Measurements from ENCODE around the gene STK32B. TPM values are rescaled to one million over a fixed set of nuclear protein-coding genes. Genes with fewer than 3 reads are reported as not detected.

The STK32B gene
- total and polyA plus RNA-seq, 9 donors, result 3.8 to 12.5 (median 5.8) TPM

- DNase-seq, result no peak
- Histone ChIP-seq H3K9me3 (replicated peaks; ENCODE audit: control insufficient read depth, low read depth, low read length) (peaks cover 3% of the 10 kb centered on the region), H3K4me1 (ENCODE audit: control insufficient read depth, insufficient read depth, low read length) (peaks cover 8% of the 10 kb centered on the region), H3K27me3 (ENCODE audit: control insufficient read depth, insufficient read depth, low read length) (no peaks in the 10 kb centered on the region), H3K36me3 (ENCODE audit: control insufficient read depth, insufficient read depth, low read length) (no peaks in the 10 kb centered on the region), H3K4me3 (ENCODE audit: low read length) (no peak overlapping the region), H3K27ac (ENCODE audit: low read length) (no peak overlapping the region)
- 88% methylated on average over 3 of the region's 4 CpGs for WGBS (ENCODE audit: insufficient coverage)
Measured at GRCh38 chr4:5373327-5373726, 322.0 kb downstream of the STK32B start.

DNA sequence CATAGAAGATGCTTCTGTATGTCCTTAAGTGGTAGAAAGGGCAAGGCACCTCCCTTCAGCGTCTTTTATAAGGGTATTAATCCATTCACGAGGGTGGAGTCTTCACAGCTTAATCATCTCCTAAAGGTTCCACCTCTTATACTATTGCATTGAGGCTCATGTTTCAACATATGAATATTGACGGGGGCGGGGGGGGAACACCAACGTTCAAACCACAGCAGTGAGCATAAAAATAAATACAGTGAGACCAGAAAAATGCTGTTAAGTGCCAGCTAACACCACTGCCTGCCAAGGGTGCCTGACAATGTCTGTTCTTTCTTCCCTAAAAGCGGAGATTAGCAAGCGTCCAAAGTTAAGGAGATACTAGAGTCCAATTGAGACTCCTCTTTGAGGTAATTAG is 323.3 kb downstream of the STK32B start:
- no peaks in the 10 kb centered on the region for H3K27me3 ChIP-seq (ENCODE audit: control insufficient read depth, insufficient read depth, low read length)
- no peak overlapping the region for H3K27ac ChIP-seq (ENCODE audit: low read length)
- no peak overlapping the region for H3K4me3 ChIP-seq (ENCODE audit: low read length)
- no peaks in the 10 kb centered on the region for H3K36me3 ChIP-seq (ENCODE audit: control insufficient read depth, insufficient read depth, low read length)
- WGBS (ENCODE audit: insufficient coverage), result no CpG with 5 or more reads among the region's 7 CpGs
- no peak for DNase-seq
- H3K4me1 ChIP-seq (ENCODE audit: control insufficient read depth, insufficient read depth, low read length), result peaks cover 8% of the 10 kb centered on the region
- H3K9me3 ChIP-seq (replicated peaks; ENCODE audit: control insufficient read depth, low read depth, low read length), result peaks cover 3% of the 10 kb centered on the region

DNA sequence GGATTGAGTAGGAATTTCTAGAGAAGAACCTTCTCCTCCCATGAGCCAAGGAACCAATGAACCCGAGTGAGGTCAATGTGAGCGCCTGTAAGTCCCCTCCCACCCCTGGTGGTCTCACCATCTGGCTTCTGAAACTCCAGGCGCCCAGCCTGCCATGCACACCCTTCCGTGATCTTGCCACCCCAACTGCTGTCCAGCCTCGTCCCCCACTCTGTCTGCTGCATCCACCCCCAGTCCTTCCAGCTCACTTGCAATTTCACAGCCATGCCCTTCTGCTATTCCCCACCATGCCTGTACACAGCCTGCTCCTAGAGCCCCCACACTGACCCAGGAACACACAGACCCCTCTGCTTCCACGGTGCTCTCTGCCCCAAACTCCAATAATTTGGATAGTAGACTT is 323.7 kb downstream of the STK32B start:
- Histone ChIP-seq H3K27ac (ENCODE audit: low read length) (no peak overlapping the region), H3K9me3 (replicated peaks; ENCODE audit: control insufficient read depth, low read depth, low read length) (peaks cover 3% of the 10 kb centered on the region), H3K4me1 (ENCODE audit: control insufficient read depth, insufficient read depth, low read length) (peaks cover 8% of the 10 kb centered on the region), H3K27me3 (ENCODE audit: control insufficient read depth, insufficient read depth, low read length) (no peaks in the 10 kb centered on the region), H3K36me3 (ENCODE audit: control insufficient read depth, insufficient read depth, low read length) (no peaks in the 10 kb centered on the region), H3K4me3 (ENCODE audit: low read length) (no peak overlapping the region)
- WGBS (ENCODE audit: insufficient coverage), result 87% methylated on average over 5 of the region's 6 CpGs
- no peak for DNase-seq

GRCh38 chr4:5376015-5376414 is 324.7 kb downstream of the STK32B start:
- Histone ChIP-seq H3K27ac (ENCODE audit: low read length) (no peak overlapping the region), H3K4me3 (ENCODE audit: low read length) (no peak overlapping the region), H3K36me3 (ENCODE audit: control insufficient read depth, insufficient read depth, low read length) (no peaks in the 10 kb centered on the region), H3K9me3 (replicated peaks; ENCODE audit: control insufficient read depth, low read depth, low read length) (peaks cover 3% of the 10 kb centered on the region), H3K4me1 (ENCODE audit: control insufficient read depth, insufficient read depth, low read length) (peaks cover 8% of the 10 kb centered on the region), H3K27me3 (ENCODE audit: control insufficient read depth, insufficient read depth, low read length) (no peaks in the 10 kb centered on the region)
- no peak for DNase-seq
- 71% methylated on average over 2 of the region's 5 CpGs for WGBS (ENCODE audit: insufficient coverage)

DNA sequence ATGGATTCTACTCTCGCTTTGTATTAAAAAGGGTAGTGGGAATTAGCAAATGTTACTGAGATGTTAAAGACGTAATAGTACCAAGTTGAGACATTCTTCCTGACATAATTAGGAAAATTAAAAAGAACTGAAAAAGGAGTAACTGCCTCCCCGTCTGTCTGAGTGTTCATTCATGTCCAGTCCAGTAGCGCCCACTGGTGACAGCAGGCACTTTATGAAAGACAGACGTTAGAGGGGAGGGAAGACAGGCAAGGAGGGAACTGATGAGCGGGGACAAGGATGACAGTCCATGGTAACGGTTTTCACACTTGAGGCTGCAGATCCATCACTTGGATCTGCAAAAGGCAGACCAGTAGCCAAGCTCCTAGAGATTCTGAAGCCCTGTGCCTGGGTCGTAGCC is 326.7 kb downstream of the STK32B start:
- peaks cover 3% of the 10 kb centered on the region for H3K9me3 ChIP-seq (replicated peaks; ENCODE audit: control insufficient read depth, low read depth, low read length)
- H3K4me3 ChIP-seq (ENCODE audit: low read length), result no peak overlapping the region
- no peaks in the 10 kb centered on the region for H3K27me3 ChIP-seq (ENCODE audit: control insufficient read depth, insufficient read depth, low read length)
- peaks cover 6% of the 10 kb centered on the region for H3K4me1 ChIP-seq (ENCODE audit: control insufficient read depth, insufficient read depth, low read length)
- WGBS (ENCODE audit: insufficient coverage), result 58% methylated on average over 6 of the region's 8 CpGs
- no peak overlapping the region for H3K27ac ChIP-seq (ENCODE audit: low read length)
- no peaks in the 10 kb centered on the region for H3K36me3 ChIP-seq (ENCODE audit: control insufficient read depth, insufficient read depth, low read length)
- peak; percentile 19 for DNase-seq

DNA sequence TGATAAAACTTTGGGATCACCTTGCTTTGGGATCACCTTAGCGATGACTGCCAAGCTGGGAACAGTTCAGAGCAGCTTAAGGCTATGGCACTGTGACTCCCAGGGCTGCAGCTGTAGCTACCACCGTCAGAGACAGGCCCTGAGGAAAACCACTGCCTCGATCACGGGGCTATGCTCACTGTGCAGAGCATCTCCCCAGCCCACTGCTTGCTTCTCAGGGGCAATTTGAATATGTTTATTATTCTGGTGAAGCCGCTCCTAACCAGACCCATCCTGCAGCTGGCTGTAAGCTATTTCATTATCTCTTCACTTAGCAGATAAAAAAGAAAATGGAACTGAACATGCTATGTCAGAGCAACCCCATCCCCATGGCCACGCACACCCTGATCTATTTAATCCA is 328.6 kb downstream of the STK32B start:
- H3K27me3 ChIP-seq (ENCODE audit: control insufficient read depth, insufficient read depth, low read length), result no peaks in the 10 kb centered on the region
- H3K4me3 ChIP-seq (ENCODE audit: low read length), result no peak overlapping the region
- H3K36me3 ChIP-seq (ENCODE audit: control insufficient read depth, insufficient read depth, low read length), result no peaks in the 10 kb centered on the region
- H3K4me1 ChIP-seq (ENCODE audit: control insufficient read depth, insufficient read depth, low read length), result peaks cover 8% of the 10 kb centered on the region
- no peak overlapping the region for H3K27ac ChIP-seq (ENCODE audit: low read length)
- no peaks in the 10 kb centered on the region for H3K9me3 ChIP-seq (replicated peaks; ENCODE audit: control insufficient read depth, low read depth, low read length)
- DNase-seq, result no peak
- 100% methylated on average over 1 of the region's 6 CpGs for WGBS (ENCODE audit: insufficient coverage)

DNA sequence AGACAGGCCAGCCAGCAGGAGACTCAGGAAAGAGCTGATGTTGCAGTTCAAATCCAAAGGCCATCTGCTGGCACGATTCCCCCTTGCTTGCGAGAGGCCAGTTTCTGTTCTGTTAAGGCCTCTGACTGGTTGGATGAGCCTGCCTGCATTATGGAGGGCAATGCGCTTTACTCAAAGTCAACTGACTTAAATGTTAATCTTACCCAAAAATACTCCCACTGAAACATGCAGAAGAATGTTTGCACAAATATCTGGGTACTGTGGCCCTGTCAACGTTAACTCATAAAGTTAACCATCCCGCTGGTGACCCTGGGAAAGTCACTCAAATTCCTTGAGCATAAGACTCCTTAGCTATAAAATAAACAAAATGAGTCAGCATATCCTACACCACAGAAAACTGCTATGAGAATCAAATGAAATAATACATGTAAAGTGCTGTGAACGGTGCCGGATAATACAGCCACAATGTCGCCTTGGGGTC is 330.7 kb downstream of the STK32B start:
- Histone ChIP-seq H3K4me1 (ENCODE audit: control insufficient read depth, insufficient read depth, low read length) (peaks cover 8% of the 10 kb centered on the region), H3K4me3 (ENCODE audit: low read length) (no peak overlapping the region), H3K9me3 (replicated peaks; ENCODE audit: control insufficient read depth, low read depth, low read length) (no peaks in the 10 kb centered on the region), H3K27me3 (ENCODE audit: control insufficient read depth, insufficient read depth, low read length) (no peaks in the 10 kb centered on the region), H3K36me3 (ENCODE audit: control insufficient read depth, insufficient read depth, low read length) (no peaks in the 10 kb centered on the region), H3K27ac (ENCODE audit: low read length) (no peak overlapping the region)
- WGBS (ENCODE audit: insufficient coverage), result 60% methylated on average over 1 of the region's 8 CpGs
- peak; percentile 66 for DNase-seq

GRCh38 chr4:5383191-5383980 is 332.1 kb downstream of the STK32B start:
- H3K36me3 ChIP-seq (ENCODE audit: control insufficient read depth, insufficient read depth, low read length), result no peaks in the 10 kb centered on the region
- DNase-seq, result no peak
- no peaks in the 10 kb centered on the region for H3K27me3 ChIP-seq (ENCODE audit: control insufficient read depth, insufficient read depth, low read length)
- H3K4me1 ChIP-seq (ENCODE audit: control insufficient read depth, insufficient read depth, low read length), result peaks cover 8% of the 10 kb centered on the region
- WGBS (ENCODE audit: insufficient coverage), result 52% methylated on average over 5 of the region's 11 CpGs
- no peak overlapping the region for H3K27ac ChIP-seq (ENCODE audit: low read length)
- no peaks in the 10 kb centered on the region for H3K9me3 ChIP-seq (replicated peaks; ENCODE audit: control insufficient read depth, low read depth, low read length)
- H3K4me3 ChIP-seq (ENCODE audit: low read length), result no peak overlapping the region

DNA sequence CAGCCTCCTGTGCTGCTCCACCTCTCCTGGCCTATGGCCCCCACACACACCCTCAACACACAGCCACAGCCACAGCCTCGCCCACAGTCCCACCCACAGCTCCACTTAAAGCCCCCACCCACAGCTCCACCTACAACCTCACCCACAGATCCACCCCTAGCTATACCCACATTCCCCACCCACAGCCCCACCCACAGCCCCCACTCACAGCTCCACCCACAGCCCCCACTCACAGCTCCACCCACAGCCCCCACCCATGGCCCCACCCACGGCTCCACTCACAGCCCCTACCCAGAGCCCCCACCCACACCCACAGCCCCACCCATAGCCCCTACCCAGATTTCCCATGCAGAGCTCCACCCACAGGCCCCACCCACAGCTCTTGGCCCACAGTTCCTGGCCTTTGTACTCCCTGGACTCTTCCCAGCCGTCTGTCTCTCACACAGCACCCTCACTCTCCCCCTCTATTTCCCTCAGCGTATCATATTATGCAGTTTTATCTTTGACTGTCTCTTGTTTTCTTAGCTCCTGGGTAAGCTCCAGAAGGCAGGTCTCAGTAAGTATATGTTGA is 334.5 kb downstream of the STK32B start:
- WGBS (ENCODE audit: insufficient coverage), result 60% methylated on average over 3 of the region's 4 CpGs
- no peak overlapping the region for H3K27ac ChIP-seq (ENCODE audit: low read length)
- no peaks in the 10 kb centered on the region for H3K27me3 ChIP-seq (ENCODE audit: control insufficient read depth, insufficient read depth, low read length)
- H3K4me1 ChIP-seq (ENCODE audit: control insufficient read depth, insufficient read depth, low read length), result peaks cover 8% of the 10 kb centered on the region
- no peak for DNase-seq
- no peaks in the 10 kb centered on the region for H3K9me3 ChIP-seq (replicated peaks; ENCODE audit: control insufficient read depth, low read depth, low read length)
- no peak overlapping the region for H3K4me3 ChIP-seq (ENCODE audit: low read length)
- no peaks in the 10 kb centered on the region for H3K36me3 ChIP-seq (ENCODE audit: control insufficient read depth, insufficient read depth, low read length)

DNA sequence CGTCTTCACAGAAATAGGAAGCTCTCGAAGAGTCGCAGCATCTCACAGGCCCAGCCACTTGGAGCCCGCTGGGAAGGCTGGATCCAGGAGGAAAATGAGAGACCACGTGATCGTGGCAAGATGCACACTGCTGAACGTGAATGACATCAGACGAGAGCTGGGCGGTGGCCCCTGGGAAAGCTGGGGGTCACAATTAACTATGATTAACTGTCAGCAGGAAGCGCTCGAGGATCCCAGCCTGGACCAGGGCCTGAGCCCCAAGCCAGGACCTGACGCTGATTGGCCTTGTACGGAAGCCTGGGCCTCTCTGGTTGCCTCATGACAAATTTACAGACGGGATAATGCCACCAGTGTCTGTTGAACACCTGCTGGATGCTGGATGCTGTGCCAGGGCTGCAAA is 335.6 kb downstream of the STK32B start:
- no peak for DNase-seq
- peaks cover 6% of the 10 kb centered on the region for H3K4me1 ChIP-seq (ENCODE audit: control insufficient read depth, insufficient read depth, low read length)
- H3K4me3 ChIP-seq (ENCODE audit: low read length), result no peak overlapping the region
- H3K27ac ChIP-seq (ENCODE audit: low read length), result no peak overlapping the region
- H3K9me3 ChIP-seq (replicated peaks; ENCODE audit: control insufficient read depth, low read depth, low read length), result no peaks in the 10 kb centered on the region
- H3K36me3 ChIP-seq (ENCODE audit: control insufficient read depth, insufficient read depth, low read length), result no peaks in the 10 kb centered on the region
- WGBS (ENCODE audit: insufficient coverage), result 77% methylated on average over 14 of the region's 14 CpGs
- H3K27me3 ChIP-seq (ENCODE audit: control insufficient read depth, insufficient read depth, low read length), result no peaks in the 10 kb centered on the region

Data from muscle of leg (tissue), 11 donors.